Astrocyte of the spinal cord (primary cell): ENCODE data around the gene PROM1.

ENCODE experiments used
- DNase-seq: peaks from one replicate; pipeline ENCODE4 v3.0.0; 2011; ENCODE audit warnings: low read depth, low spot score
- H3K4me3 ChIP-seq: 2 replicates; pipeline ENCODE4 v1.5.1; 2011; ENCODE audit warnings: low read depth, mild to moderate bottlenecking, low read length, moderate library complexity
- in situ Hi-C: cut with HindIII; loops from 2 replicates; pipeline ENCODE4 v1.10.0; 2017; ENCODE audit warnings: low sequenced_read_pairs
- TF ChIP-seq, protein P1 (sequence below): IDR thresholded peaks from 2 replicates; pipeline ENCODE4 v1.5.1; 2012; ENCODE audit warnings: low read depth, mild to moderate bottlenecking, low read length, inconsistent platforms

Gene PROM1

DNA sequence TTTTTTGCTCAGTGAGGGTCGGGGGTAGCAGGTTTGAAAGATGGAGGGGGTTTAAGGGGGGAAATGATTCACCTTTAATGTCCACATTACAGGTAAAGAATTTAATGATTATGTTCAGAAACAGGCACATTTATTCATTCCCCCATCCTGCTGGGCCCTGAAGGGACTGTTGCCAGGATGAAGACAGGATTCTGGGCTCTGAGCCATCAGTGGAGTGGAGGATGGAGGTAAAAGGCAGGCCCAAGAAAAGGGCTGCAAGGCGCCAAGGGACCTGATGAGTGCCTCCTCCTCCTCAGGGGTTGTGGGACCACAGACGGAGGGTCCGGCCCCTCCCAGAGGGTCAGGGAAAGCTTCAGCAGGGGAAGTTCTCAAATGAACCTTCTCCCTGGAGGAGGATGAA lies 40.4 kb upstream of the PROM1 start:
- TF ChIP-seq, protein P1, sequence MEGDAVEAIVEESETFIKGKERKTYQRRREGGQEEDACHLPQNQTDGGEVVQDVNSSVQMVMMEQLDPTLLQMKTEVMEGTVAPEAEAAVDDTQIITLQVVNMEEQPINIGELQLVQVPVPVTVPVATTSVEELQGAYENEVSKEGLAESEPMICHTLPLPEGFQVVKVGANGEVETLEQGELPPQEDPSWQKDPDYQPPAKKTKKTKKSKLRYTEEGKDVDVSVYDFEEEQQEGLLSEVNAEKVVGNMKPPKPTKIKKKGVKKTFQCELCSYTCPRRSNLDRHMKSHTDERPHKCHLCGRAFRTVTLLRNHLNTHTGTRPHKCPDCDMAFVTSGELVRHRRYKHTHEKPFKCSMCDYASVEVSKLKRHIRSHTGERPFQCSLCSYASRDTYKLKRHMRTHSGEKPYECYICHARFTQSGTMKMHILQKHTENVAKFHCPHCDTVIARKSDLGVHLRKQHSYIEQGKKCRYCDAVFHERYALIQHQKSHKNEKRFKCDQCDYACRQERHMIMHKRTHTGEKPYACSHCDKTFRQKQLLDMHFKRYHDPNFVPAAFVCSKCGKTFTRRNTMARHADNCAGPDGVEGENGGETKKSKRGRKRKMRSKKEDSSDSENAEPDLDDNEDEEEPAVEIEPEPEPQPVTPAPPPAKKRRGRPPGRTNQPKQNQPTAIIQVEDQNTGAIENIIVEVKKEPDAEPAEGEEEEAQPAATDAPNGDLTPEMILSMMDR = no peak
- no peak overlapping the region for H3K4me3 ChIP-seq
- in situ Hi-C loops = no loop called here
- no peak for DNase-seq

DNA sequence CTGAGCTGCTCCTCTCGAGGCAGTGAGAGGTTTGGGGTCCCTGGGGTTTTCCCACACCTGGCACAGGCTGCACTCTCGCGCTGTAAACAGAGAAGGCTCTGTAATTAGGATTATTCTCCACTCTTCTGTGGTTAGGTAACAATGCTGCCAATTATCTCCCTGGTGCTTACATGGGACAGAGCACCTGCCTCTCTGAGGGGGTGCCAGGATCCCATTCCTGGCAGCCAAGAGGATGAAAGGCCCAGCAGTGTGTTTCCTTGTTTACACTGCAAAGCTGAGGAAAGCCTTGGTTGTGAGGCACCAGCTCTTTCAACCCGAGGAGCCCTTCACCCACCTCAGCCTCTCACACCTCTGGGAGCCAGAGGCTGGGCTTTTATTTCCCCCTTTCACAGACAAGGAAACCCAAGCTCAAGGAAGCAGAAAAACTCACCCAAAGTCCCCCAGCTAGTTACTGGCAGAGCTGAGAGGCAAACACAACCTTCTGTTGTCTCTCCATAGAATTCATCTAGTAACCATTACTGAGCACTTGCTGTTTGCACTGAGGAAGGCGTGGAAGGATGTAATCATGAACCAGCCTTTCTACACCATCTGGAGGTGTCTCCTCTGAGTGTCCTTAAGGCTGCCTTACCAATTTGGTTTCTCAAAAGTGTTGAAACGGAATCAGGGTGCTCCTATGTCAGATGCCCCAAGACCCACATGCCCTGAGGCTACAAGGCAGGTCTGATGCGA lies 39.7 kb upstream of the PROM1 start:
- DNase-seq = no peak
- TF ChIP-seq, protein P1 = no peak
- in situ Hi-C loops = no loop called here
- no peak overlapping the region for H3K4me3 ChIP-seq

DNA sequence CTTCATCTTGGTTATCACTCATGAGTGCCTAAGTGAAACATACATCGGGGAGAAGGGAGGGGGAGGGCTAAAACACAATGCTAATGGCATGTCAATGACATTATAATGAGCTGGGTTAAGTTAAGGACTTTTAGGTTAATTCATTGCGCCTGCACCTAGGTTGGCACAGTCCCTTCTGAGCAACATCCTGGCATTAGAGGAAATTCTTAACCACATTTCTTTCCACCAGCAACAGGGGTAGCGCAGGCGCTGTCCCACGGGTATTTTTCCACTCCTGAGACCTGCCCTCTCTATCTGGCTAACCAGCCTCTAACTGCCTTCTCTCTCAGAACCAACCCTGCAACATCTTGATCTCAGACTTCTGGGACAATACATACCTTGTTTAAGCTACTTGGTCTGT lies 39.0 kb upstream of the PROM1 start:
- TF ChIP-seq, protein P1 = no peak
- no peak overlapping the region for H3K4me3 ChIP-seq
- no peak for DNase-seq
- in situ Hi-C loops = no loop called here

DNA sequence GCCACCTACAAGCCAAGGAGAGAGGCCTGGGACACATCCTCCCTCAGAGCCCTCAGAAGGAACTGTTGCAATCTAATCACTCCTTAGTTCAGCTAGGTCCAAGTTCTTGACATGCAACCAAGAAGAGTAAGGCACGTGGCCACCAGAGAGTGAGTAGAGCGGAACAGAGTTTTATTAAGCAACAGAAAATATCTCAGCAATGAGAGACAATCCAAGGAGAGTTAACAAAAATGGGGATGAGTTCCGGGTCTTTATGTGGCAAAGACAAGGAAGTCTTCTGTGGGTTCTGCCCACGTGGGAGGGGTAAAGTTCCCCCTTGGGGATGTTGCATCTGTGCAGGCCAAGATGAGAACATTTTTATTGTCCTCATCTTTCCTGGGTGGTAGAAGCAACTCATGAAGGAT lies 38.5 kb upstream of the PROM1 start:
- TF ChIP-seq, protein P1 = no peak
- no peak overlapping the region for H3K4me3 ChIP-seq
- DNase-seq = no peak
- in situ Hi-C loops = no loop called here

DNA sequence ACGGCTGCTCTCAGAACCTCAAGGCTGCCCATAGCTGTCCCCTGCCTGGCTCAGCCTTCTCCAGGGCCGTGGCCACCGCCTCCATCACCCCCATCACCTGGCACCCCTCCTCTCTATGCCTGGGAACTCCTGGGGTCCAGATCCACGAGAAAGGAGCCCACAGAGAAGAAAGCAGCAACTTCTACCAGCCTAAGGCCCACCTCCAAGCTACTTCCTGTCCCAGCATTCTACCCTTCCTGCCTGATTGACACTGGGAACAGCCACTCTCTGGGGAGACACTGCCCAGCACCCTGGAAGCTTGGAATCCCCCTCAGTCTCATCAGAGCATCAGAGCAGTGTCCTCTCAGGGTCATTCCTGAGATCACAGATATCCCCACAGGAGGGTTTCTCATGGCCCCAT lies 36.9 kb upstream of the PROM1 start:
- in situ Hi-C loops = no loop called here
- no peak for DNase-seq
- TF ChIP-seq, protein P1 = no peak
- no peak overlapping the region for H3K4me3 ChIP-seq

DNA sequence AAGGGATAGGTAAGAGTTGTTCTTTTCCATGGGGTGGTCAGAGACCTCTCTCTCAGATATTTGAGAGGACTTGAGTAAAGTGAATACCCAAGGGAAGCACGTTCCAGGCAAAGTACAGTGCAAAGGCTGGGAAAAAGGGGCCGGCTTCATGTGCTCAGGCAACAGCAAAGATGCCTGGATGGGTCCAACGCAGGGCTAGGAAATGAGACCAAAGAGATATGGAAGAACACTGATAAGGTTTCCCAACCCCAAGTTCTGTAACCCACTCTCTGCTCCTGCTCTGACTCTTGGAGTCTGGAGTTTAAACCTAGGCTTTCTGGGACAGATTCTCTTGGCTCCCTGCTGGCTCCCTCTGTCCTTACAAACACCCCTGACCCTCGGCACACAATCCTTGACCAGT lies 36.2 kb upstream of the PROM1 start:
- TF ChIP-seq, protein P1 = no peak
- no peak overlapping the region for H3K4me3 ChIP-seq
- in situ Hi-C loops = no loop called here
- DNase-seq = no peak
